Liver (tissue), 3 donors: ENCODE measurements around the gene EDNRA.

Source experiments
- ATF3 ChIP-seq: IDR thresholded peaks from 2 replicates; pipeline ENCODE4 v1.6.1; 2016; ENCODE audit warnings: antibody characterized with exemption
- CTCF ChIP-seq: fragments of 150-350 bp; IDR thresholded peaks from 2 replicates; pipeline ENCODE4 v1.5.1; 2017; ENCODE audit warnings: improper control_type of control experiment, low read depth, low read length; ENCODE audit not compliant: missing input control
- EGR1 ChIP-seq, 2 donors: IDR thresholded peaks; 2 replicates each; pipeline ENCODE4 v1.6.1; 2016 to 2018; ENCODE audit warnings: antibody characterized with exemption in 2 of 2, low read depth in 2 of 2
- FOXA1 ChIP-seq: IDR thresholded peaks from 2 replicates; pipeline ENCODE4 v1.6.1; 2016; ENCODE audit warnings: antibody characterized with exemption
- GABPA ChIP-seq, 2 donors: IDR thresholded peaks in 1 of 2; conservative IDR thresholded peaks in 1 of 2; 2 replicates each; pipeline ENCODE4 v1.6.1; 2016; ENCODE audit warnings: antibody characterized with exemption in 2 of 2, mild to moderate bottlenecking in 1 of 2, moderate library complexity in 1 of 2
- JUND ChIP-seq, 2 donors: IDR thresholded peaks; 2 replicates each; pipeline ENCODE4 v1.6.1; 2016; ENCODE audit warnings: antibody characterized with exemption in 2 of 2
- MAX ChIP-seq: IDR thresholded peaks from 2 replicates; pipeline ENCODE4 v1.6.1; 2016; ENCODE audit warnings: antibody characterized with exemption
- RAD21 ChIP-seq, 2 donors: IDR thresholded peaks; 2 replicates each; pipeline ENCODE4 v1.6.1; 2016; ENCODE audit warnings: antibody characterized with exemption in 2 of 2, mild to moderate bottlenecking in 2 of 2
- REST ChIP-seq: IDR thresholded peaks from 2 replicates; pipeline ENCODE4 v1.6.1; 2016; ENCODE audit warnings: antibody characterized with exemption, mild to moderate bottlenecking
- RXRA ChIP-seq, 2 donors: IDR thresholded peaks; 2 replicates each; pipeline ENCODE4 v1.6.1; 2017 to 2018; ENCODE audit warnings: antibody characterized with exemption in 2 of 2, mild to moderate bottlenecking in 1 of 2
- SP1 ChIP-seq: IDR thresholded peaks from 2 replicates; pipeline ENCODE4 v1.6.1; 2018; ENCODE audit warnings: antibody characterized with exemption, mild to moderate bottlenecking
- TAF1 ChIP-seq: conservative IDR thresholded peaks from 2 replicates; pipeline ENCODE4 v1.6.1; 2016; ENCODE audit warnings: antibody characterized with exemption, mild to moderate bottlenecking
- YY1 ChIP-seq: IDR thresholded peaks from 2 replicates; pipeline ENCODE4 v1.6.1; 2016; ENCODE audit warnings: antibody characterized with exemption, mild to moderate bottlenecking
- donor health status: healthy.
- donor health status: healthy.

GRCh38 chr4:147518846-147519767 lies 38.2 kb downstream of the EDNRA start:
- peak; percentile 77 for TF ChIP-seq CTCF
- TF ChIP-seq RAD21 (IDR thresholded peaks at IDR 0.05): peak; percentile 78 to 85
- TF ChIP-seq SP1: no peak
- TF ChIP-seq REST: no peak
- TF ChIP-seq GABPA (IDR thresholded peaks at IDR 0.05 in 1 of 2, conservative IDR thresholded peaks at IDR 0.05 in 1 of 2): no peak
- no peak for TF ChIP-seq YY1
- TF ChIP-seq FOXA1: no peak
- TF ChIP-seq EGR1 (IDR thresholded peaks at IDR 0.05; ENCODE audit: low read depth in 2 of 2): no peak
- no peak for TF ChIP-seq MAX
- TF ChIP-seq JUND (IDR thresholded peaks at IDR 0.05): no peak
- TF ChIP-seq TAF1: no peak
- no peak for TF ChIP-seq RXRA (IDR thresholded peaks at IDR 0.05)
- TF ChIP-seq ATF3: no peak
